NCI-H345 (cell line): ENCODE data around the gene RNU1-4.
"Not testable (repeated sequence)": the region's sequence is repeated elsewhere in the genome, so short reads cannot be mapped to it uniquely, and the experiment has no call there.

ENCODE experiments used
- DNase-seq: peaks from one replicate; lab custom pipeline; 2025; lab: John Stamatoyannopoulos, UW

RNU1-4 gene

DNA sequence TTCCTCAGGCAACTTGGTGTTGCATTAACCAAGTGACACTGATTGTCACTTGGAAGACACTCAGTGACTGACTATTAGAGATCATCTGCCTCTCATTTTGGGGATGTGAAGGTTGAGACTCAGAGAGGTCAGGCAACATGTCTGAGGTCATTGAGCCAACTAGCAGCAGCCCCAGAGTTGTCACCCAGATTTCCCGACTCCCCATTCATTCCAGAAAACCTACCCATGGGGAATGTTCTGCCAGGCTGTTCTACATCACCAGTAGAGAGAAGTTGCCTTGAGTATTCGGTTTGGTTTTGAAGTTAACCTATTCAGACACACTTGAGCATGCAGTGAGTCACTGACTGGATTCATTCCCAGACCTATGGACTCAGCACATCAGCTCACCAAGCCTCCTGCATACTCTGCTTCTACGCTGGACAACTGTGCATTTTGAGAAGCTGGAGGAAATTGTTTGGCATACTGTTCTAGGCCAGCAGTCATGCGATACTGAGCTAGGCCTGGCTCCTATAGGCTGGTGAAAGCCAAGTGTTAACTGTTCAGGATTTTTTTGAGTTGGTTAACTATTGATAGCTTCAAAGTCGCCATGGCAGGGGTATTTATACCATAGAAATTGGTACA is 29.9 kb downstream of the RNU1-4 start:
- DNase-seq = not testable (repeated sequence)

DNA sequence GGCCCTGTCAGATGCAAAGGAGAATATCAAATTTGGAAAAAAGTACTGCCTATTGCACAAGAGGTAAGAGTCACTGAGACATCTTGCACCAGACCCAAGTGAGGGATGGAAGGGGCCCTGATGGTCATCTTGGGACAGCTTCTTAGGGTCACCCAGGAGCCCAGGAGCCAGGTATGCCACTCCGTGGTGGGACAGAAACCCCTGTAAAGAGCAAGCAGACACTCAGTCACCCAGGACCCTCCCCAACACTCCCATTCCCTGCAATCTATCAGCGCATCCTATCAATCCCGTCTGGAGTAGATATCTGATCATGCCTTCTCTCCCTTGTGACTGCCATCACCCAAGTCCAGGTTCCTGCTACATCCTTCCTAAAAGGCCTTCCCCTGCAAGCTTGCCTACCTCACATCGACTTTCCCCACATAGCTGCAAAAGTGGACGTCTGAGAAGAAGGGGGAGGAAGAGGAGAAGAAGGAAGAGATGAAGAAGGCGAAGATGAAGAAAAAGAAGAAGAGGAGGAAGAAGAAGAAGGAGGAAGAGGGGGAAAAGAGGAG is 30.7 kb downstream of the RNU1-4 start:
- DNase-seq = not testable (repeated sequence)

DNA sequence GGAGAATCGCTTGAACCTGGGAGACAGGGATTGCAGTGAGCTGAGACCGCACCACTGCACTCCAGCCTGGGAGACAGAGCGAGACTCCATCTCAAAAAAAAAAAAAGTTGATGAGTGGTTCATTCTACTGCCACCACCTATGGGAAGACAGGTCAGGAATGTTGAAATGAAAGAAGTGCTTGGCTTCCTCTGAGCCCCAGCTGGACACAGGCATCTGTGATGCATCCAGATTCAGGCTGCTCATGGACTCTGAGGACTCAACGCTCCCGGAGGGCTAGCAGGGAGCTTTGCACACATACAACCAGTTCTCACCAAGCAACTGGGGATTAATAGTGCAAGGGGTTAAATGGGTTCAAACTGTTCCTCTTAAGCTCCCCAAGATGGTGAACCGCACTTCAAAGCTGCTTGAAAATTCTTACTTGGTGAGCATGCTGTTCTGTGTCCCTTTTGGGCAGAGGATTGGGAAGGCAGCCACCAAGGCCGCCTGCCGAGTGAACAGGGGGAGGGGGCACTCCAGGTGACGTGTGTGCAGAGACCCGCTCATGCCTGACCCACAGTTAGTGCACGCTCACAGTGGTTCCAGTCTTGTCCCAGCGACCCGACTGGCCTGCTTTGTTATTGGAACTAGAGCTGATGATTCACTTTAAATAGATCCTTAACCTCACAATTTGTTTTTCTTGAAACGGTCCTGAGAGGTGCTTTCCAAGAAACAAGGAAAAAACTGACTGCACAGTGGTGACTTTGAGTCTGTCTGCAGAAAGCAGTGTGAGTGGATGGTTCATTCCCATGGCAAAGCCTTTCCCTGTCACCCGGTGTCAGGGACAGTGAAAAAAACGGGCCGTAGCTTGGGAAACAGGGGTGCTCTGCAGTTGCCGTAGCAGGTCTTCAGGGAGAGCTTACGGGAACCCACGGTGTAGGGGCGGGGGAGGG is 32.2 kb downstream of the RNU1-4 start:
- not testable (repeated sequence) for DNase-seq

DNA sequence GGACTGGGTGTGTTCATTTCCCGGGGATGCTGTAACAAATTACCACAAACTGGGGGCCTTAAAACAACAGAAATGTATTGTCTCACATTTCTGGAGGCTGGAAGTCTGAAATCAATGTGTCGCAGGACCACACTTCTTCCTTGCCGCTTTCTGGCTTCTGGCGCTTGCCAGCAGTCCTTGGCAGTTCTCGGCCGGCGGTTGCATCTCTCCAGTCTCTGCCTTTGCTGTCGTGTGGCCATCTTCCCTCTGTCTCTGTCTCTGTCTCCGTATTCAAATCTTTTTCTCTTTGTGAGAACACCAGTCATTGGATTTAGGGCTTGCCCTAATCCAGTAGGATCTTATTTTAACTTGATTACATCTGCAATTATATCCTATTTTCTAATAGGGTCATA is 32.9 kb downstream of the RNU1-4 start:
- DNase-seq = not testable (repeated sequence)

DNA sequence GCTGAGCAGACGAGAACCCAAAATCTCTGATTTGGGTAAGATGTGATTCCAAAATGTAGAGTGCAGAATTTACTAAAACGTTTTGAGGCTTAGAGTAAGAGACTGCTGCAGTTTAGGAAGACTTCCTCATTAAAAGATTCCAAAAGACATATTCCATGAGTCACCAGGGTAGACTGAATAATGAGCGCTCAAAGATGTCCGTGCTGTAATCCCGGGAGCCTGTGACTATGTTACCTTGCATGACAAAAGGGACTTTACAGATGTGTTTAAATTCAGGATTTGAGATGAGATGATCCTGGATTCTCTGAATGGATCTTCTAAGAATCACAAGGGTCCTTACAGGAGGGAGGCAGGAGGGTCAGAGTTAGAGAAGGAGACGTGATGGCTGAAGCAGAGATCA is 33.4 kb downstream of the RNU1-4 start:
- not testable (repeated sequence) for DNase-seq

DNA sequence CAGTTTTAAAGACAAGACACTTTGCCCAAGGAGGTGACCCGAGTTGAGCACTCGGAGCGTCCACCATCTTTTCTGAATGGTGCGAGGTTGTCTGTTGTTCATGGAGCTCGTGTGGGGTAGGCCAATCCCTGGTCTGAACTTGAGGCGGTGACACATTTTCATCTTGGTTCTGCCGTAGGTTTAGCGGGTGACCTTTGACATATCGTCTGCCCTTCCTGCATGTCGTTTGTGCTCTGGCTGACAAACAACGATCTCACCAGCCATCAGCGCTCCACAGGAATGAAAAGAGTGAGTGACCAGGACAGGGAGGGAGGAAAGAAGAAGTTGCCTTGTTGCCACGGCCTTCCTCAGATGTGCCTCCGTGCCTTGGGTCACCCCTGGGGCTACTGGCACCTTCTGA is 34.5 kb downstream of the RNU1-4 start:
- DNase-seq = not testable (repeated sequence)

DNA sequence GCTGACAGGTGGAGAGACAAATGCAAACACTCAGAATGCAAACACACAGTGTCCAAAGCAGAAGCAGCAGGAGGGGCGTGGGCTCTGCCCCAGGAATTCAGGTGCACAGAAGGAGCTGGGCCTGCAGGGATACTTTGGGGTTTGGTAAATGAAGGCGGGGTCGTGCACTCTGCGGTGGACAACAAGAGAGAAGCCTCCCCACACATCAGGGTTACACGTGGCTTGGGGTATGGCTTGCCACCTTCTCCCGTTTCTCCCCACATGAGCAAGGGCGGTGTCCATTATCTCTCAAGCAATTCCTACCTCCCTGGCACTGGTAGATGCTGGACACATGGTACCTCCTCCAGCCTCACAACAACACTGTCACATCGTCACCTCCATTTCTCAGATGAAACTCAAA is 35.0 kb downstream of the RNU1-4 start:
- DNase-seq = not testable (repeated sequence)

DNA sequence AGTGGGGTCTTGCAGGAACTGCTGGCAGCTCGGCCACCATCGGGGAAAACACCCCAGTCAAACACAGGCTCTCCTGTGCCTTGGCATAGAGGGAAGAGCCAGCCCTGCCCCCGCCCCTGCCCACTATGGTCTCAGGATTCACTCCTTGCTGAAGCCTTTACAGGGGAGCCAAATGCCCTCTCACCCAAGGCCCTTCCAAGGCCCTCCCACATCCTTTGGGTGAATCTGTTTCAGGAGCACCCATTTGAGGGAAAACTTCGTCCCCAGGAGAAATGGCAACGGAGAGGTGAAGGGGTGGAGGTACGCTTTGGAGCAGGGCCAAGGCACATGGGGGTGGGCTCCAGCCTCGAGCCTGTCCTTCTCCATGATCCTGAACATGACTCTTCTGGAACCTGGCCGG is 35.9 kb downstream of the RNU1-4 start:
- not testable (repeated sequence) for DNase-seq

DNA sequence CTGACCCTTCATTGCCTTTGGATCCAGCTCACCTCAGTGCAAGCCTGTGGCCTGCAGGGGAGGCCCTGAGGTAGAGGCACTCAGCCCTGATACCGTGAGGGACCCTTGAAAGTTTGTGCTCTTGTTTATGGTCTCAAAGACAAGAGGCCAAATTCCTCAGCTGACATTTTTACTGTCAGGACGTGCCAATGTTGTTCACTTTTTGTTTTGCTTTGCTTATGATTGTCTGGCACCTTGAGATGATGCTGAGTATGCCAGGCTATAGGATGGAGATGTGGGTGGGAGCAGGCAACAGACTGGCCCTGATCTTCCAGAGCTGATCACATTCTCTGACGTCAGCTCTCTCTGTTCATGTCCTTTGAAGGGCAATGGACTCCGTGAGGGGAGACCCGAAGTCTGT is 36.5 kb downstream of the RNU1-4 start:
- not testable (repeated sequence) for DNase-seq

DNA sequence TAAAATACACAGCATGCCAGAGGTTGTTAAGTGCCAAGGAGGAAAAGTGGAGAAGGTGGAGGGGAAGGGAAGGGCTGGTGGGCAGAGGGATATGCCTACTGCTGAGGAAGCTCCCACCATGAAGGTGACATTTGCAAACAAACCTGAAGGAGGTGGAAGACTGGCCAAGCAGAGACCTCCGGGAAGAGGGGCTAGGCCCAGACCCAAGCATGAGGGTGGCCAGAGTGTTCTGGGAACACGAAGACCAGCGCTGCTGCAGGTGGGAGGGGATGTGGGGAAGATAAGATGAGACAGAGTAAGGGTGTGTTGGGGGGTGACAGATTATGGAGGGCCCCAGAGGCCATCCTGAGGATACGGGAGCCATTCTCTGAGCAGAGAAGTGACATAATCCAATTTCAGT is 37.5 kb downstream of the RNU1-4 start:
- DNase-seq = not testable (repeated sequence)

DNA sequence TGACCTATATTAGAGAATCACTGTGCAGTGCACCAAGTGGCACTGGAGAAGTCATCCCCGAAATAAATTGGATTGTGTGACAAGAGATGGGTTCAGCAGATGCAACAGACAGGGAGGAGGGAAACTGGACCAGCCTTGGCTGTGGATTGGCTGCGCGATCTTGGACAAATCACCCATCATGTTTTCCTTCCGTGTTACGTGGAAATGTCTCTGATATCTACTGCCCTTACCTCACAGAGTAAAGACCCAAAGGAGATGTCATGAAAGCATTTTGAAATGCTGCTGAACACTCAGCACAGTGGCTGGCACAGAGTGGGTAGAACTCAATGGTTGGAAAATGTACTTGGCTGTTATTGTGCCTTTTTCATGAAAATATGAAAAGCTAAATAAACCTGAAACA is 39.2 kb downstream of the RNU1-4 start:
- DNase-seq = not testable (repeated sequence)

DNA sequence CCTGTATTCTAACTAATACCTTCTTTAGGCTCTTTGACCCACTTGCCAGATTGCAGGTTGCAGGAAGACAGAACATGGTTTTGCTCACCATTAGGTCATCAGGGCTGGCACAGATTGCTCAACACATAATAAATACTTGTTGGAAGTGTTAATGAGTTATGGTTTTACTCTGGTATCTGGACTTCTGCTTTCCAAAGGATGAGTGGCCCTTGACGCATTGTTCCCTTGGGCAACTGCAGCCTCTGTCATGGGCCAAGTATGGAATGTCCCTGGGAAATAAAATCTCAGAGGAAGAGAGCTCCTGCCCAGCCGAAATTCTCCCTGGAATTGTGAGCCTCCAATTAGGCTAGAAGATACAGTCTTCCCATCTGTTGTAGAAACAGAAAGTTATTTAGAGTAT is 40.7 kb downstream of the RNU1-4 start:
- DNase-seq = not testable (repeated sequence)

DNA sequence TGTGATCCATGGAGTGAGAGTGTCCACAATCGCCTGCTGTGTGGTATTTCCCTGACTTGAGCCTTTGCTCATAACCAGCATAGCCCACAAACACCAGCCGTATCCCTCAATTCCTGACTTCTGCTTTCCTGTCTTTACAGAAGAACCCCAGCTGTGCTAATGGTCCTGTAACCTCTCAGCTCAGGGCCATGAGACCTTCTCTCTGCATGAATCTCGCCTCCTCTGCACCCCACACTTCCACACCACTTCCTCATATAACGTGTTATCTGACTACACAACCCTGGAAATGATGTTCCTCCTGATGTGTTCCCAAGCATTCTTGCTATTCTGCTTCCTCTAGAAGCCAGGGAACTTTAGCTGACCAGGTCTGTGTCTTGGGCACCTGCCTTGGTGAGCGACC is 41.3 kb downstream of the RNU1-4 start:
- DNase-seq = not testable (repeated sequence)

DNA sequence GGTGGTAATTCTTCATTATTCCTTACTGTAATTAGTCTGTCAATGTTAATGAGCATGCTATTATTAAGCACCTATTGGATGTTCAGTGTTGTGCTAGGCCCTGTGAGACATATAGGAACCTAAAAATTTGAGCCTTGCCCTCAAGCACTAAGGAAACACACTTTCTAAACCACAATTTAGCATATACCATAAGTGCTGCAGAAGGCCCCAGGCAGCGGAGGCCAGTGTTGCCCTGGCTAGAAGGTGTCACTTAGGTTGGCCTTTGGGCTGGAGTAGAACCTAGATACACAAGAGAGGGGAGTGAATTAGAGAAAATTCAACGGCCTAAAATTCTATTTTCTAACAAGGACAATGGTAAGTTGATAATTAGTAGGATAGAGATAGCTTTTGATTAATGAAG is 44.6 kb downstream of the RNU1-4 start:
- not testable (repeated sequence) for DNase-seq

DNA sequence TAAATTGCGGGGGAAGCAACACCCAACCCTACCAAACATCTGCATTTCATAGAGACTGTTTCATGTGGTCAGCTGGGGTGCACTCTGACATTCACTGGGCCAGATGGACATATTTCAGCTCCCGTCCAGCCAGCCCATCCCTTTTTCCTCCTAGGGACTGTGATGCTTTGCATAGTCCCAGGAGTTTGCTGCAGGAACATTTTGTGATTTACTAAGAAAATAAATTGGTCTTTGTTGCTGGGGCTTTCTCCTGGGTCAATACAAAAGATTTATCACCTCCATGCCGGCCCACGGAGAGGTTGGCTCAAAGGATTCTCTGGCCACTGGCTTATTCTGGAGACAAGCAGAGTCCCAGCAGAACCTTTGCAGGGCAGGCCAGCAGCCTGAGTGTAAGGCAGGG is 46.0 kb downstream of the RNU1-4 start:
- not testable (repeated sequence) for DNase-seq

DNA sequence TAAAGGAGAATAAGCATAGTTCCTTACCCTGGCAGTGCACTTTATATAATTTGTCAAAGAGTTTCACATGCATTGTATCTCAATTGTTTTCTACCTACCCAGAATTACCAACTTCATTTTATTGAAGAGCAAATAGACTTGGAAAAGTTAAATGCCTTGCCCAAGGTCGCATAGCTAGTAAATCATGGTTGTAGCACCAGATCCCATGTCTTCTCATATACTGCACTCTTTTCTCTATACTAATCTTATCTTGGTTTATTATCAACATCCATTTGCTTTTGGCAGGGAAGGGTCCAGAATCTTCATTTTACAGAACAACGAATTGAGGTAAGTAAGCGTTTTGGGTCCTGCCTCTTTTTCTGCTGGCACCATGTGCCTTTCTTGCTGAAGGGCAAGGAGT is 46.9 kb downstream of the RNU1-4 start:
- DNase-seq = not testable (repeated sequence)

DNA sequence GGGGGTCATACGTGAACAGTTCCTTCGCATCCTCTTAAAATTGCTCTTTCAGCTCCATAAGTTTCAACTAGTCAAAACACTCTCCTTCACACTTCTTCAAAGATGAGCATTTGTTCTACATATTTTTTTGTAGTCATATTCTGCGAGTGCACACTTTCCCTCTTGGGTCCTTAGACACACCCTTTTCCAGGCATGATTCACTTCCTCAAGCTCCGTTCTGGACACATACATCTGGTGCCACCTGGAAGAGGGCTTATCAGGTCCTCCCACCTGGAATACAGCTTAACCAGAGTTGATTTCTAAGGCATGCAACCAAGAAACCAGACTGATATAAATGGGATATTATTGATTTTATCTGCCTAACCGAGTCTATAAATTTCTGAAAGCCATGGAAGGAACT is 47.4 kb downstream of the RNU1-4 start:
- not testable (repeated sequence) for DNase-seq
